ENCODE data around the gene C1orf105. TPM values are rescaled to one million over a fixed set of nuclear protein-coding genes. Genes with fewer than 3 reads are reported as not detected.

C1orf105 gene
- polyA plus RNA-seq, 1 of the 3 experiments (the other 2 are of a cell fraction) = not detected

DNA sequence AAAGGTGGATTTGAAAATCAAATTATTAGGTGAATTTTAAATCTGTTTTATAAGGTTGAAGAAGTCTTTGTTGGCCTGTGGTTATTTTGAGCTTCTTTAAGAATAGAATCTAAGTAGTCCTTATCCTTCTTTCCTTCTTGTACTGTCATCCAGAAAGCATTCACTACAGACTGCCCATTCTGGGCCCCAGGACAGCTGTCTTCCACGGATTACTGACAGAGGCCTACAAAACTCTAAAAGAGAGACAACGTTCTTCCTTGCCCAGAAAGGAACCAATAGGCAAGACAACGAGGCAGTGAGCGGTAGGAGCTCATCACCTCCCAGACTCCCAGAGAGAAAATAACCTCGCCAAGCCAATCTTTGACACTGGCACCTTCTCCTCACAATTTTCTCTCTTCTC lies 47.8 kb downstream of the C1orf105 start:
- H3K4me2 ChIP-seq = no peak overlapping the region
- H3K9me3 ChIP-seq = no peaks in the 10 kb centered on the region
- H3F3A ChIP-seq (replicated peaks; ENCODE audit: insufficient read depth) = no peaks in the 10 kb centered on the region
- ChIA-PET CTCF (interaction anchor here (1.3 to 1.9 kb wide), 3 partner anchors 18 to 483 kb away, joined by 3 to 4 read pairs (median 3); no protein-coding TSS in a partner anchor), POLR2A (no interaction called here)
- H2AFZ ChIP-seq (ENCODE audit: low read depth) = no peak overlapping the region
- no peak for DNase-seq
- H3K9ac ChIP-seq = no peak overlapping the region
- H3K4me3 ChIP-seq (ENCODE audit: low read depth in 2 of 2, low read length in 1 of 2) = no peak overlapping the region
- no peak overlapping the region for H3K27ac ChIP-seq (ENCODE audit: low read depth in 2 of 2, low read length in 1 of 2)
- no peaks in the 10 kb centered on the region for H3K79me2 ChIP-seq (ENCODE audit: insufficient read depth)
- no peaks in the 10 kb centered on the region for H3K9me2 ChIP-seq
- H3K36me3 ChIP-seq (replicated peaks in 1 of 2; ENCODE audit: control insufficient read depth in 1 of 2, insufficient read depth in 2 of 2, low read length in 1 of 2) = no peaks in the 10 kb centered on the region
- TF ChIP-seq POLR2AphosphoS5 (IDR thresholded peaks at IDR 0.05; ENCODE audit: low read depth, low read length) = no peak
- no peak for TF ChIP-seq TEAD4 (IDR thresholded peaks at IDR 0.05; ENCODE audit: borderline replicate concordance, insufficient read depth)
- TF ChIP-seq FOSL2 (IDR thresholded peaks at IDR 0.05; ENCODE audit: borderline replicate concordance, low read depth) = no peak
- no peak for TF ChIP-seq TCF12 (IDR thresholded peaks at IDR 0.05)
- TF ChIP-seq, protein P1, sequence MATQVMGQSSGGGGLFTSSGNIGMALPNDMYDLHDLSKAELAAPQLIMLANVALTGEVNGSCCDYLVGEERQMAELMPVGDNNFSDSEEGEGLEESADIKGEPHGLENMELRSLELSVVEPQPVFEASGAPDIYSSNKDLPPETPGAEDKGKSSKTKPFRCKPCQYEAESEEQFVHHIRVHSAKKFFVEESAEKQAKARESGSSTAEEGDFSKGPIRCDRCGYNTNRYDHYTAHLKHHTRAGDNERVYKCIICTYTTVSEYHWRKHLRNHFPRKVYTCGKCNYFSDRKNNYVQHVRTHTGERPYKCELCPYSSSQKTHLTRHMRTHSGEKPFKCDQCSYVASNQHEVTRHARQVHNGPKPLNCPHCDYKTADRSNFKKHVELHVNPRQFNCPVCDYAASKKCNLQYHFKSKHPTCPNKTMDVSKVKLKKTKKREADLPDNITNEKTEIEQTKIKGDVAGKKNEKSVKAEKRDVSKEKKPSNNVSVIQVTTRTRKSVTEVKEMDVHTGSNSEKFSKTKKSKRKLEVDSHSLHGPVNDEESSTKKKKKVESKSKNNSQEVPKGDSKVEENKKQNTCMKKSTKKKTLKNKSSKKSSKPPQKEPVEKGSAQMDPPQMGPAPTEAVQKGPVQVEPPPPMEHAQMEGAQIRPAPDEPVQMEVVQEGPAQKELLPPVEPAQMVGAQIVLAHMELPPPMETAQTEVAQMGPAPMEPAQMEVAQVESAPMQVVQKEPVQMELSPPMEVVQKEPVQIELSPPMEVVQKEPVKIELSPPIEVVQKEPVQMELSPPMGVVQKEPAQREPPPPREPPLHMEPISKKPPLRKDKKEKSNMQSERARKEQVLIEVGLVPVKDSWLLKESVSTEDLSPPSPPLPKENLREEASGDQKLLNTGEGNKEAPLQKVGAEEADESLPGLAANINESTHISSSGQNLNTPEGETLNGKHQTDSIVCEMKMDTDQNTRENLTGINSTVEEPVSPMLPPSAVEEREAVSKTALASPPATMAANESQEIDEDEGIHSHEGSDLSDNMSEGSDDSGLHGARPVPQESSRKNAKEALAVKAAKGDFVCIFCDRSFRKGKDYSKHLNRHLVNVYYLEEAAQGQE (IDR thresholded peaks at IDR 0.05; ENCODE audit: low read depth, low read length) = no peak
- no peak for TF ChIP-seq JUND (IDR thresholded peaks at IDR 0.05)
- no peak for TF ChIP-seq NRF1 (IDR thresholded peaks at IDR 0.05; ENCODE audit: low read depth, low read length)
- no peak for TF ChIP-seq RCOR1 (IDR thresholded peaks at IDR 0.05; ENCODE audit: low read length)
- TF ChIP-seq CHD2 (IDR thresholded peaks at IDR 0.05; ENCODE audit: low read length, partially characterized antibody) = no peak
- no peak for TF ChIP-seq RAD21 (IDR thresholded peaks at IDR 0.05; ENCODE audit: low read length)
- TF ChIP-seq EZH2phosphoT487 (IDR thresholded peaks at IDR 0.05; ENCODE audit: borderline replicate concordance, low read depth) = no peak
- no peak for TF ChIP-seq MEF2A (IDR thresholded peaks at IDR 0.05; ENCODE audit: borderline replicate concordance, low read depth)
- TF ChIP-seq, protein P2, sequence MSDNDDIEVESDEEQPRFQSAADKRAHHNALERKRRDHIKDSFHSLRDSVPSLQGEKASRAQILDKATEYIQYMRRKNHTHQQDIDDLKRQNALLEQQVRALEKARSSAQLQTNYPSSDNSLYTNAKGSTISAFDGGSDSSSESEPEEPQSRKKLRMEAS (IDR thresholded peaks at IDR 0.05; ENCODE audit: low read depth) = no peak
- no peak for TF ChIP-seq RXRA (IDR thresholded peaks at IDR 0.05; ENCODE audit: borderline replicate concordance, low read depth)
- no peak for TF ChIP-seq TAF1 (IDR thresholded peaks at IDR 0.05; ENCODE audit: borderline replicate concordance, low read depth, low read length)
- no peak for TF ChIP-seq MXI1 (IDR thresholded peaks at IDR 0.05; ENCODE audit: low read depth, low read length)
- H3K27me3 ChIP-seq (ENCODE audit: insufficient read depth) = no peaks in the 10 kb centered on the region
- H4K20me1 ChIP-seq (ENCODE audit: insufficient read depth) = no peaks in the 10 kb centered on the region
- no peaks in the 10 kb centered on the region; a peak in 1 of 4 replicates for H3K4me1 ChIP-seq (ENCODE audit: control insufficient read depth in 1 of 2, insufficient read depth in 2 of 2, low read depth in 1 of 2, low read length in 1 of 2)
- 70% methylated on average over 5 of the region's 5 CpGs for WGBS (ENCODE audit: low lambda C conversion rate)

DNA sequence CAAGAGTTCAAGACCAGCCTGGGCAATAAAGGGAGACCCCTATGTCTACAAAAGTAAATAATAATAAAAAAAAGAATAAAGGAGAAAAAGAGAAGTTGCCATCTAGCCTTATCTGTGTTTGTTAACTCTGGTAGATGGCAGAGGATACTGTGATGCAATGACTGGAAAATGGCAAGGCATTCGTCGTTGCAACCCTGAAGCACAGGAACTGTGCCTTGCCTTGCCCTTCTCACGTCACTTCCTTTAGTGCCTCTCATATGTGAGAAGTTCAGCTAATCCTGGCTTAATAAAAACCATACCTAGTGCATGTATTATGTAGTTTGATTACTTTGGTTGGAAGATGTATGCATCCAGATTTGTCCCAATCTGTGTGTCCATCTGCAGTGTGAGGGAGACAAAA lies 49.2 kb downstream of the C1orf105 start:
- Histone ChIP-seq H3K9me3 (no peaks in the 10 kb centered on the region), H3K9me2 (no peaks in the 10 kb centered on the region), H3K4me1 (ENCODE audit: control insufficient read depth in 1 of 2, insufficient read depth in 2 of 2, low read depth in 1 of 2, low read length in 1 of 2) (no peaks in the 10 kb centered on the region; a peak in 1 of 4 replicates), H4K20me1 (ENCODE audit: insufficient read depth) (no peaks in the 10 kb centered on the region), H3K4me2 (no peak overlapping the region), H3F3A (replicated peaks; ENCODE audit: insufficient read depth) (no peaks in the 10 kb centered on the region), H2AFZ (ENCODE audit: low read depth) (no peak overlapping the region), H3K27me3 (ENCODE audit: insufficient read depth) (no peaks in the 10 kb centered on the region), H3K36me3 (replicated peaks in 1 of 2; ENCODE audit: control insufficient read depth in 1 of 2, insufficient read depth in 2 of 2, low read length in 1 of 2) (no peaks in the 10 kb centered on the region), H3K9ac (no peak overlapping the region), H3K4me3 (ENCODE audit: low read depth in 2 of 2, low read length in 1 of 2) (no peak overlapping the region), H3K27ac (ENCODE audit: low read depth in 2 of 2, low read length in 1 of 2) (no peak overlapping the region), H3K79me2 (ENCODE audit: insufficient read depth) (no peaks in the 10 kb centered on the region)
- CTCF ChIA-PET = interaction anchor here (0.9 to 1.9 kb wide), 2 partner anchors 20 to 23 kb away, joined by 4 read pairs; no protein-coding TSS in a partner anchor
- POLR2A ChIA-PET = no interaction called here
- no peak for DNase-seq
- WGBS (ENCODE audit: low lambda C conversion rate) = 69% methylated on average over 3 of the region's 3 CpGs
- no peak for TF ChIP-seq TEAD4 (IDR thresholded peaks at IDR 0.05; ENCODE audit: borderline replicate concordance, insufficient read depth)
- TF ChIP-seq NRF1 (IDR thresholded peaks at IDR 0.05; ENCODE audit: low read depth, low read length) = no peak
- no peak for TF ChIP-seq FOSL2 (IDR thresholded peaks at IDR 0.05; ENCODE audit: borderline replicate concordance, low read depth)
- TF ChIP-seq, protein P3, sequence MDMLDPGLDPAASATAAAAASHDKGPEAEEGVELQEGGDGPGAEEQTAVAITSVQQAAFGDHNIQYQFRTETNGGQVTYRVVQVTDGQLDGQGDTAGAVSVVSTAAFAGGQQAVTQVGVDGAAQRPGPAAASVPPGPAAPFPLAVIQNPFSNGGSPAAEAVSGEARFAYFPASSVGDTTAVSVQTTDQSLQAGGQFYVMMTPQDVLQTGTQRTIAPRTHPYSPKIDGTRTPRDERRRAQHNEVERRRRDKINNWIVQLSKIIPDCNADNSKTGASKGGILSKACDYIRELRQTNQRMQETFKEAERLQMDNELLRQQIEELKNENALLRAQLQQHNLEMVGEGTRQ (IDR thresholded peaks at IDR 0.05; ENCODE audit: borderline replicate concordance, low read depth, low read length) = no peak
- no peak for TF ChIP-seq RAD21 (IDR thresholded peaks at IDR 0.05; ENCODE audit: low read length)
- TF ChIP-seq SIN3A (IDR thresholded peaks at IDR 0.05; ENCODE audit: borderline replicate concordance, low read depth, low read length) = no peak
- no peak for TF ChIP-seq TAF1 (IDR thresholded peaks at IDR 0.05; ENCODE audit: borderline replicate concordance, low read depth, low read length)
- no peak for TF ChIP-seq POLR2AphosphoS5 (IDR thresholded peaks at IDR 0.05; ENCODE audit: low read depth, low read length)
- TF ChIP-seq RCOR1 (IDR thresholded peaks at IDR 0.05; ENCODE audit: low read length) = no peak
- no peak for TF ChIP-seq ELF1 (IDR thresholded peaks at IDR 0.05)
- no peak for TF ChIP-seq EZH2phosphoT487 (IDR thresholded peaks at IDR 0.05; ENCODE audit: borderline replicate concordance, low read depth)
- TF ChIP-seq RFX5 (IDR thresholded peaks at IDR 0.05; ENCODE audit: low read length) = no peak
- no peak for TF ChIP-seq MEF2A (IDR thresholded peaks at IDR 0.05; ENCODE audit: borderline replicate concordance, low read depth)

Data from SK-N-SH (cell line).